Measurements from ENCODE around the gene LRRC4. TPM values are rescaled to one million over a fixed set of nuclear protein-coding genes. Genes with fewer than 3 reads are reported as not detected.

LRRC4 gene
- total RNA-seq, 1 experiment from 2014 or later, result 0.26 TPM

GRCh38 chr7:128078309-128078708 lies 47.1 kb upstream of the LRRC4 start:
- Histone ChIP-seq H3K4me3 (ENCODE audit: low read length) (no peak overlapping the region), H3K9ac (ENCODE audit: low read length) (no peak overlapping the region), H3F3A (ENCODE audit: low read length, unreplicated experiment) (no peaks in the 10 kb centered on the region), H4K20me1 (ENCODE audit: low read length) (no peaks in the 10 kb centered on the region), H3K36me3 (ENCODE audit: low read depth, low read length) (no peaks in the 10 kb centered on the region; the same call in 1 of the 2 replicates), H2AFZ (ENCODE audit: low read length) (no peak overlapping the region), H3K4me2 (ENCODE audit: low read length) (no peak overlapping the region), H3K9me3 (ENCODE audit: low read length) (no peaks in the 10 kb centered on the region), H3K27ac (ENCODE audit: low read length) (no peak overlapping the region), H3K9me2 (replicated peaks; ENCODE audit: low read length) (no peaks in the 10 kb centered on the region), H3K4me1 (ENCODE audit: insufficient read depth, low read length) (no peaks in the 10 kb centered on the region), H3K27me3 (ENCODE audit: low read length) (no peaks in the 10 kb centered on the region), H3K79me2 (ENCODE audit: low read length) (no peaks in the 10 kb centered on the region)
- TF ChIP-seq EZH2phosphoT487 (IDR thresholded peaks at IDR 0.05; ENCODE audit: borderline replicate concordance, low read length) (no peak), EZH2 (IDR thresholded peaks at IDR 0.05; ENCODE audit: low read length, unreplicated experiment) (no peak)
- TF ChIP-seq, protein P1, sequence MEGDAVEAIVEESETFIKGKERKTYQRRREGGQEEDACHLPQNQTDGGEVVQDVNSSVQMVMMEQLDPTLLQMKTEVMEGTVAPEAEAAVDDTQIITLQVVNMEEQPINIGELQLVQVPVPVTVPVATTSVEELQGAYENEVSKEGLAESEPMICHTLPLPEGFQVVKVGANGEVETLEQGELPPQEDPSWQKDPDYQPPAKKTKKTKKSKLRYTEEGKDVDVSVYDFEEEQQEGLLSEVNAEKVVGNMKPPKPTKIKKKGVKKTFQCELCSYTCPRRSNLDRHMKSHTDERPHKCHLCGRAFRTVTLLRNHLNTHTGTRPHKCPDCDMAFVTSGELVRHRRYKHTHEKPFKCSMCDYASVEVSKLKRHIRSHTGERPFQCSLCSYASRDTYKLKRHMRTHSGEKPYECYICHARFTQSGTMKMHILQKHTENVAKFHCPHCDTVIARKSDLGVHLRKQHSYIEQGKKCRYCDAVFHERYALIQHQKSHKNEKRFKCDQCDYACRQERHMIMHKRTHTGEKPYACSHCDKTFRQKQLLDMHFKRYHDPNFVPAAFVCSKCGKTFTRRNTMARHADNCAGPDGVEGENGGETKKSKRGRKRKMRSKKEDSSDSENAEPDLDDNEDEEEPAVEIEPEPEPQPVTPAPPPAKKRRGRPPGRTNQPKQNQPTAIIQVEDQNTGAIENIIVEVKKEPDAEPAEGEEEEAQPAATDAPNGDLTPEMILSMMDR (conservative IDR thresholded peaks at IDR 0.05; ENCODE audit: low read depth, low read length), result no peak
- ChIA-PET POLR2A (ENCODE audit: unreplicated experiment) (no interaction called here), CTCF (no interaction called here)
- intact Hi-C loops (cut with micrococcal nuclease), result no loop called here
- ATAC-seq (no peak), DNase-seq (no peak)
- BruUV-seq (replicated peaks), result no TSS peak

- Histone ChIP-seq H4K20me1 (ENCODE audit: low read length) (no peaks in the 10 kb centered on the region), H3K36me3 (ENCODE audit: low read depth, low read length) (no peaks in the 10 kb centered on the region; the same call in 1 of the 2 replicates), H2AFZ (ENCODE audit: low read length) (no peak overlapping the region), H3K27me3 (ENCODE audit: low read length) (no peaks in the 10 kb centered on the region), H3K4me2 (ENCODE audit: low read length) (no peak overlapping the region), H3K4me1 (ENCODE audit: insufficient read depth, low read length) (no peaks in the 10 kb centered on the region), H3K9me2 (replicated peaks; ENCODE audit: low read length) (no peaks in the 10 kb centered on the region), H3F3A (ENCODE audit: low read length, unreplicated experiment) (no peaks in the 10 kb centered on the region), H3K4me3 (ENCODE audit: low read length) (no peak overlapping the region), H3K9ac (ENCODE audit: low read length) (no peak overlapping the region), H3K79me2 (ENCODE audit: low read length) (no peaks in the 10 kb centered on the region), H3K9me3 (ENCODE audit: low read length) (no peaks in the 10 kb centered on the region), H3K27ac (ENCODE audit: low read length) (no peak overlapping the region)
- no TSS peak for BruUV-seq (replicated peaks)
- DNase-seq, result no peak
- ATAC-seq, result no peak; the same call in 1 of the 2 replicates
- CTCF ChIA-PET, result no interaction called here
- POLR2A ChIA-PET (ENCODE audit: unreplicated experiment), result no interaction called here
- TF ChIP-seq, protein P1 (conservative IDR thresholded peaks at IDR 0.05; ENCODE audit: low read depth, low read length), result no peak
- TF ChIP-seq EZH2phosphoT487 (IDR thresholded peaks at IDR 0.05; ENCODE audit: borderline replicate concordance, low read length) (no peak), EZH2 (IDR thresholded peaks at IDR 0.05; ENCODE audit: low read length, unreplicated experiment) (no peak)
- intact Hi-C loops (cut with micrococcal nuclease), result no loop called here
These were observed 45.6 kb upstream of the LRRC4 start for GRCh38 chr7:128076796-128077271.

GRCh38 chr7:128076196-128076795 lies 45.1 kb upstream of the LRRC4 start:
- H3K79me2 ChIP-seq (ENCODE audit: low read length), result no peaks in the 10 kb centered on the region
- no peaks in the 10 kb centered on the region for H3K9me3 ChIP-seq (ENCODE audit: low read length)
- H3K36me3 ChIP-seq (ENCODE audit: low read depth, low read length), result no peaks in the 10 kb centered on the region; the same call in 1 of the 2 replicates
- ATAC-seq, result no peak
- intact Hi-C loops (cut with micrococcal nuclease), result no loop called here
- H3K9me2 ChIP-seq (replicated peaks; ENCODE audit: low read length), result no peaks in the 10 kb centered on the region
- H3F3A ChIP-seq (ENCODE audit: low read length, unreplicated experiment), result no peaks in the 10 kb centered on the region
- no TSS peak for BruUV-seq (replicated peaks)
- no peaks in the 10 kb centered on the region for H4K20me1 ChIP-seq (ENCODE audit: low read length)
- H3K9ac ChIP-seq (ENCODE audit: low read length), result no peak overlapping the region
- H3K27ac ChIP-seq (ENCODE audit: low read length), result no peak overlapping the region
- no peak for TF ChIP-seq EZH2phosphoT487 (IDR thresholded peaks at IDR 0.05; ENCODE audit: borderline replicate concordance, low read length)
- TF ChIP-seq, protein P1 (conservative IDR thresholded peaks at IDR 0.05; ENCODE audit: low read depth, low read length), result no peak
- TF ChIP-seq EZH2 (IDR thresholded peaks at IDR 0.05; ENCODE audit: low read length, unreplicated experiment), result no peak
- POLR2A ChIA-PET (ENCODE audit: unreplicated experiment), result no interaction called here
- CTCF ChIA-PET, result no interaction called here
- no peak overlapping the region for H3K4me2 ChIP-seq (ENCODE audit: low read length)
- no peak overlapping the region for H3K4me3 ChIP-seq (ENCODE audit: low read length)
- no peaks in the 10 kb centered on the region for H3K4me1 ChIP-seq (ENCODE audit: insufficient read depth, low read length)
- DNase-seq, result no peak
- no peak overlapping the region for H2AFZ ChIP-seq (ENCODE audit: low read length)
- no peaks in the 10 kb centered on the region for H3K27me3 ChIP-seq (ENCODE audit: low read length)
